CD4-positive, alpha-beta T cell treated with Interleukin-6 at 100 ng/mL for 8 hours (primary cell): ENCODE data around the gene MOB3A.
"Not testable (repeated sequence)": the region's sequence is repeated elsewhere in the genome, so short reads cannot be mapped to it uniquely, and the experiment has no call there.

Experiments
- DNase-seq: peaks from one replicate; pipeline ENCODE4 v3.0.0-alpha.2; 2020; ENCODE audit warnings: mixed read lengths, low spot score

The MOB3A gene

GRCh38 chr19:2108251-2109016 lies 12.3 kb upstream of the MOB3A start:
- DNase-seq, result no peak

- no peak for DNase-seq
Observed at GRCh38 chr19:2103045-2103707, 7.0 kb upstream of the MOB3A start.

DNA sequence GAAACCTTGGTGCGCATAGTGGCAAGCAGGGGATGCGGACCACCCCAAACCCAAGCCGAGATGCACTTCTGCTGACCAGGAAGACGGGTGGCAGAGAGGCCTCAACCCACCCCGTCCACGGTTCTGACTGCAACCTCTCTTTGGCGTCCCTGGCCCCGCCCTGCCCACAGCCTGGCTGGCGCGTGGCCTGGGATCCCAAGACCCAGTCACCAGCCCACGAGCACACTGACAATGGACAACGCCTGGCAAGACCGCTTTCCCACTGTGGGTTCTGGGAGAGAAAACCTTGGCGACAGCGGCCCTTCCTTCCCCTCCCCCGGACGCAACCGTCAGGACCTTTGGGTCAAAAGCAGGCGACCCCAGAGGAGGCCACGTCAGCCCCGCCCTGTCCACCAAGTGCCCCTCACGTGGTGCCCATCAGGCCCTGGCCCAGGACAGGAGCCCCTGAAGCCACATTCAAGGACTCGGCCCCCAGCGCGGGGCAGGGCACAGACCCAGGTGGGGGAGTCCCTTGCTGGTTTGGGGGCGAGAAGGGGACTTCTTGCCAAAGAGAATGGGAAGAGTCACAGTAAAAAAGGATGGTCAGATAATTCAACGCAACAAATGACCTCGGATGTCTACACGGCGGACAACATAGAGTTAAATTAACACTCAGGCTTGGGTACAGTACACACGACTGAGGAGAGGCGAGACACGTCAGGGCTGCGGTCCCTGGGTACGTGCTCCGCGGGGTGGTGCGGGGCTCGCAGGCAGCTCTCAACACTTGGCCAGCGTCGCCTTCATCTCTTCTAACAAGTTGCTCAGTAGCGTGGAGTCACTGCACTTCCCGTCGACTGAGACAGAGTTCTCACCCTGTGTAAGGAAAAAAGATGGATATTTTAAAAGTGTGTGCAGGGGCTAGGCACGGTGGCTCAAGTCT lies 5.5 kb upstream of the MOB3A start:
- DNase-seq, result no peak

GRCh38 chr19:2100719-2101061 lies 4.6 kb upstream of the MOB3A start:
- no peak for DNase-seq

DNA sequence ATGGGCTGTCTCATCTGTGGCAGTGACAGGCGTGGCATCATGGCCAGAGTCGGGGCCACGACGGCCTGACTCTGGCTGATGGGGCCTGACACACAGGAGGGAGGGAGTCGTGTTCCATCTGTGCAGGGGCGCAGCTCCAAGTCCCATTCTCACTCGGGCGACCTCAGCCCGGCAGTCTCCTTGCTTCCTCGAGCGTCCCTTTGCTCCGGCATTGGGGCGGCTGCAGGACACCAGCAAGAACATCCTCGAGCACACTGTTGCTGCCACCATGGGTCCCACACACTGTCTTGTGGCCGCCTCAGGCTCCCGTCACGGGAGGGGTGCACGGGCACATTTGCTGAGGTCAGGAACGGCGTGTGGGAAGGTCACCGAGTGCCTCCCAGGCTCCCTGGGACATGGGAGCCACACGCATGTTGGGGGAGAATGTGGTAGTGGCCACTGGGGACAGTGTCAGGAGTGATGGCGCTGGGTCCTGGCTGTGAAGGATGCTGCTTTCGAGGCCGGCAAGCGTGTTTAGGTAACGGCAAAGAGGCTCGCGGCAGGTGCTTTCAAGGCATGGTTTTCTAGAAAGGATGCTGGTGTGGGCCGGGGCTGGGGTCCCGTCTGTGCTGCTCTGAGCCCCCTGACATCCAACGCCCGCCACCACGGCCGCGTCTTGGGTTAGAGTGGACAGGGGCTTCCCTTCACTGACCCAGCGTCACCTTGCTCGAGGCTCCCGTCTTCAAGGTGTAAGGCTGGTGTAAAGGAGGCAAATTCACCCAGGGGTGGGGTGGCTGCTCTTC lies 4.0 kb upstream of the MOB3A start:
- no peak for DNase-seq

DNA sequence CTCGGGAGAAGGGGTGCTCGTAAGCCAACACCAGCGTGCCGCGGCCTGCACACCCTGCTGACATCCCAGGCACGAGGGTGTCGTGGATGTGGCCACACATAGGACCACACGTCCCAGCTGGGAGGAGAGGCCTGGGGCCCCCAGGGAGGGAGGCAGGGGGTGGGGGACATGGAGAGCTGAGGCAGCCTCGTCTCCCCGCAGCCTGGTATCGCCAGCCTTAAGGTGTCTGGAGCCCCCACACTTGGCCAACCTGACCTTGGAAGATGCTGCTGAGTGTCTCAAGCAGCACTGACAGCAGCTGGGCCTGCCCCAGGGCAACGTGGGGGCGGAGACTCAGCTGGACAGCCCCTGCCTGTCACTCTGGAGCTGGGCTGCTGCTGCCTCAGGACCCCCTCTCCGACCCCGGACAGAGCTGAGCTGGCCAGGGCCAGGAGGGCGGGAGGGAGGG lies 3.0 kb upstream of the MOB3A start:
- no peak for DNase-seq

GRCh38 chr19:2097886-2098327 lies 1.8 kb upstream of the MOB3A start:
- no peak for DNase-seq

GRCh38 chr19:2097203-2097885 lies 1.2 kb upstream of the MOB3A start:
- DNase-seq, result peak; percentile 43

DNA sequence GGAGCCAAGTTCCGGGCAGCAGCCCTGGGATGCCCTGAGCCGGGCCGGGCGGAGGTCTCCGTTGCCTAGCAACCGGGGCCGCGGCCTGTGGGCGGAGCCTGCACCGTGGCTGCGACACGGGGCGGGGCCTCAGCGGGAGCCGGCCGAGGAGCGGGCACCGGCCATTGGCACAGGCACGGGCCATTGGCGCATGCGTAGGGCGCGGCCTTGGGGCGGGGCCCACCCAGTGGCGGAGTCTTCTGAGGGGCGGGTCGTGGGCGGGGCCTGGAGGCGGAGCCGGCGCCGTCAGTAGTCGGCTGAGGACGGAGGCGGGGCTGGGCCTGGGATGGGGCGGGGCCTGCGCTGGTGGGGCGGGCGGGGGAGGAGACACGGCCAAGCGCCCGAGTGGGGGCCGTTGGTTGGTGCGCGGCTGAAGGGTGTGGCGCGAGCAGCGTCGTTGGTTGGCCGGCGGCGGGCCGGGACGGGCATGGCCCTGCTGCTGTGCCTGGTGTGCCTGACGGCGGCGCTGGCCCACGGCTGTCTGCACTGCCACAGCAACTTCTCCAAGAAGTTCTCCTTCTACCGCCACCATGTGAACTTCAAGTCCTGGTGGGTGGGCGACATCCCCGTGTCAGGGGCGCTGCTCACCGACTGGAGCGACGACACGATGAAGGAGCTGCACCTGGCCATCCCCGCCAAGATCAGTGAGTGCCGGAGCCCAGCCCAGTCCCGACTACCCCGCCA lies 515 bp upstream of the MOB3A start, which contains the start of gene IZUMO4:
IZUMO4 (plus strand) TSS at position 436 of the 723 bp plus-strand sequence; CDS start at position 467, 31 bp downstream.
- peak; percentile 99 for DNase-seq

DNA sequence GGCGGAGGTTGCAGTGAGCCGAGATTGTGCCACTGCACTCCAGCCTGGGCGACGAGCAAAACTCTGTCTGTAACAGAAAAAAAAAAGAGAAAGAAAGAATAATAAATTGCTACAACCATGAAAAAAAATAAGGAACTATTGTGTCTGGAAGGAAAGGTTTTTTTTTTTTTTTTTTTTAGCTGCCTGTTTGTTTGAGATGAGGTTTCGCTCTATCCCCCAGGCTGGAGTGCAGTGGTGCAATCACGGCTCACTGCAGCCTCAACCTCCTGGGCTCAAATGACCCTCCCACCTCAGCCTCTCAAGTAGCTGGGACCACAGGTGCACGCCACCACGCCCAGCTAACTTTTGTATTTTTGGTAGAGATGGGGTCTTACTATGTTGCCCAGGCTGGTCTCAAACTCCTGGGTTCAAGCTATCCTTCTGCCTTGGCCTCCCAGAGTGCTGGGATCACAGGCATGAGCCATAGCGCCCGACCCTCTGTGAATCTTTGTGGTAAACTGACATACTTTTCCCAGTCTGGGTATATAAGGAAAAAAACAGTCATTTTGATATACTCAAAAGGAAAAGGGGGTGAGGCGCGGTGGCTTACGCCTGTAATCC lies 4.1 kb downstream of the MOB3A start:
- not testable (repeated sequence) for DNase-seq

DNA sequence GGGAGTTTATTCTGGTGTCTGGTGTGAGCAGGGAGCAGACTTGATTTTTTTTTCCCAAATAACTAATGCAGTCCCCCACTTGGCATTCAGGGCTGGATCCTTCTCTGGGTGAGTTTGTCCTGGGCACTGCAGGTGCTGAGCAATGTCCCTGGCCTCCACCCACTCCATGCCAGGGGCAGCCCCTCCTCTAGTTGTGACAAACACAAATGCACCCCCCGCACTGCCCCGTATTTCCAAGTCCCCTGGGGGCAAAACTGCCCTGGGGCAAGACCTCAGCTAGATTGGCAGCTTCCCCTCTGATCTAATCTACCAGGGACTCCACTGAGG lies 6.4 kb downstream of the MOB3A start:
- no peak for DNase-seq

GRCh38 chr19:2089001-2089711 lies 7.0 kb downstream of the MOB3A start:
- DNase-seq, result no peak

GRCh38 chr19:2087621-2088100 lies 8.5 kb downstream of the MOB3A start:
- DNase-seq, result peak; percentile 30

GRCh38 chr19:2086695-2087620 lies 9.2 kb downstream of the MOB3A start:
- not testable (repeated sequence) for DNase-seq

DNA sequence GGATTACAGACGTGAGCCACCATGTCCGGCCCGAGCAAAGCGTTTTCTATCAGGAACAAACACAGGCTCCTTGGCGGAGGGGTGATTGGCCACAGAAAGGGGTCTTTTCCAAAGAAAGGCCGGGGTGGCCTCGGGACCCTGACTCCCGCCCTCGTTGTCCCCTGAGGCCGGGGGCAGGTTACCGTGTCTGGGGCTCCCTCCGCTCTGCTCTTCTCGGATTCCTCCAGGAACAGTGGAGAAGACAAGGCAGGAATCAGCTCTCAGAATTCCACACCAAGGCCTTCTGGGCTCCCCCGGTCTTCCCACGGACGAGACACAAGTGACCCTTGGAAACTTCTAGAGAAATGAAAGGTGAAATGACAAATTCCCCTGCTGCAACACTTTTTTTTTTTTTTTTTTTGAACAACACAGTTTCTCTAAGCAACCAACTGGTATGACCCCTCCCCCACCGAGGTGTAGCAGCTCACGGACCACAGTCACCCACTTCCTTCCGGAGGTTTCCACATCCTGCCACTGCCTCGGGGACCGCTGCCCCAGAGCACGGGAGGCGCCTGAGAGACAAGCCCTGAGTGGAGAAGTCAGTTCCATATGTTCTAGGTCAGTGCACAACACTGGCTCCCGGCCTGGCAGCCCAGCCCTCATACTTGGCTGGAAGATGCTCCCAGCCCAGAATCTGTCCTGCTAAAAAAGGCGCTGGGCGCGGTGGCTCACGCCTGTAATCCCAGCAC lies 11.0 kb downstream of the MOB3A start:
- peak; percentile 97 for DNase-seq

- DNase-seq, result peak; percentile 81
Observed at GRCh38 chr19:2083174-2083854, 12.8 kb downstream of the MOB3A start.
